Mucosa of gallbladder (tissue), 1 donor: ENCODE data around the gene ATP2A3. TPM values are rescaled to one million over a fixed set of nuclear protein-coding genes. Genes with fewer than 3 reads are reported as not detected.
"Not testable (repeated sequence)": the region's sequence is repeated elsewhere in the genome, so short reads cannot be mapped to it uniquely, and the experiment has no call there.

Source experiments
- DNase-seq: peaks from one replicate; pipeline ENCODE4 v3.0.0-alpha.2; 2020; ENCODE audit warnings: low spot score
- total RNA-seq: library from RNA; stranded (reverse); gene quantifications from one replicate; pipeline ENCODE4 v1.2.1, GENCODE V29; 2021
- donor health status: DM: no; HTN: no; CAD: no.

ATP2A3 gene
- total RNA-seq, 1 donor from 2014 or later: 96.5 TPM

GRCh38 chr17:3956327-3956957 lies 7.8 kb downstream of the ATP2A3 start:
- DNase-seq: no peak

- no peak for DNase-seq
Measured at GRCh38 chr17:3955673-3955988, 8.6 kb downstream of the ATP2A3 start.

- no peak for DNase-seq
Measured at GRCh38 chr17:3954976-3955672, 9.1 kb downstream of the ATP2A3 start.

GRCh38 chr17:3954086-3954485 lies 10.2 kb downstream of the ATP2A3 start:
- DNase-seq: no peak

GRCh38 chr17:3953542-3953941 lies 10.7 kb downstream of the ATP2A3 start:
- no peak for DNase-seq

- DNase-seq: no peak
Measured at GRCh38 chr17:3952186-3952585, 12.1 kb downstream of the ATP2A3 start.

GRCh38 chr17:3951420-3951819 lies 12.8 kb downstream of the ATP2A3 start:
- no peak for DNase-seq

GRCh38 chr17:3951003-3951402 lies 13.2 kb downstream of the ATP2A3 start:
- DNase-seq: no peak

- no peak for DNase-seq
Measured at GRCh38 chr17:3950584-3950983, 13.7 kb downstream of the ATP2A3 start.

GRCh38 chr17:3949418-3949817 lies 14.8 kb downstream of the ATP2A3 start:
- DNase-seq: no peak

- DNase-seq: not testable (repeated sequence)
Measured at GRCh38 chr17:3948551-3948950, 15.7 kb downstream of the ATP2A3 start.

- no peak for DNase-seq
Measured at GRCh38 chr17:3947318-3947810, 16.9 kb downstream of the ATP2A3 start.

GRCh38 chr17:3946711-3947235 lies 17.5 kb downstream of the ATP2A3 start:
- no peak for DNase-seq

- DNase-seq: peak; percentile 53
Measured at GRCh38 chr17:3944485-3945388, 19.5 kb downstream of the ATP2A3 start.

GRCh38 chr17:3943240-3943891 lies 20.9 kb downstream of the ATP2A3 start:
- DNase-seq: no peak

- DNase-seq: no peak
Measured at GRCh38 chr17:3940965-3941698, 23.1 kb downstream of the ATP2A3 start.

GRCh38 chr17:3937359-3937758 lies 26.9 kb downstream of the ATP2A3 start:
- no peak for DNase-seq

GRCh38 chr17:3935825-3936355 lies 28.3 kb downstream of the ATP2A3 start:
- no peak for DNase-seq

- peak; percentile 73 for DNase-seq
Measured at GRCh38 chr17:3935140-3935542, 29.1 kb downstream of the ATP2A3 start.

GRCh38 chr17:3929764-3930163 lies 34.5 kb downstream of the ATP2A3 start:
- DNase-seq: no peak

GRCh38 chr17:3929181-3929580 lies 35.1 kb downstream of the ATP2A3 start:
- no peak for DNase-seq
